ENCODE data around the gene TAF4.

GRCh38 chr20:62030357-62030756, 35.3 kb downstream of the TAF4 start:
- no peak for TF ChIP-seq CTCF (IDR thresholded peaks at IDR 0.05)
- TF ChIP-seq POLR2A (IDR thresholded peaks at IDR 0.05): no peak
